Measurements from ENCODE around the gene ETFA. TPM values are rescaled to one million over a fixed set of nuclear protein-coding genes. Genes with fewer than 3 reads are reported as not detected.
"Not testable (repeated sequence)": the region's sequence is repeated elsewhere in the genome, so short reads cannot be mapped to it uniquely, and the experiment has no call there.

ETFA gene
- total and polyA plus RNA-seq, 10 donors, result 49.7 to 98.5 (median 80.5) TPM

- no peak for DNase-seq
- Histone ChIP-seq H3K36me3 (no peaks in the 10 kb centered on the region), H3K27ac (no peak overlapping the region), H3K4me1 (no peaks in the 10 kb centered on the region), H3K4me3 (no peak overlapping the region), H3K9me3 (no peaks in the 10 kb centered on the region), H3K27me3 (replicated peaks in 1 of 7) (peaks cover 0 to 55% (median 5%) of the 10 kb centered on the region in 7 donors)
- 66 to 87% (median 73%) methylated on average over 10 of the region's 10 CpGs for WGBS, 5 donors
- intact Hi-C loops (cut with DNase I; ENCODE audit: low total_unique reads), result no loop called here
- TF ChIP-seq, protein P1, sequence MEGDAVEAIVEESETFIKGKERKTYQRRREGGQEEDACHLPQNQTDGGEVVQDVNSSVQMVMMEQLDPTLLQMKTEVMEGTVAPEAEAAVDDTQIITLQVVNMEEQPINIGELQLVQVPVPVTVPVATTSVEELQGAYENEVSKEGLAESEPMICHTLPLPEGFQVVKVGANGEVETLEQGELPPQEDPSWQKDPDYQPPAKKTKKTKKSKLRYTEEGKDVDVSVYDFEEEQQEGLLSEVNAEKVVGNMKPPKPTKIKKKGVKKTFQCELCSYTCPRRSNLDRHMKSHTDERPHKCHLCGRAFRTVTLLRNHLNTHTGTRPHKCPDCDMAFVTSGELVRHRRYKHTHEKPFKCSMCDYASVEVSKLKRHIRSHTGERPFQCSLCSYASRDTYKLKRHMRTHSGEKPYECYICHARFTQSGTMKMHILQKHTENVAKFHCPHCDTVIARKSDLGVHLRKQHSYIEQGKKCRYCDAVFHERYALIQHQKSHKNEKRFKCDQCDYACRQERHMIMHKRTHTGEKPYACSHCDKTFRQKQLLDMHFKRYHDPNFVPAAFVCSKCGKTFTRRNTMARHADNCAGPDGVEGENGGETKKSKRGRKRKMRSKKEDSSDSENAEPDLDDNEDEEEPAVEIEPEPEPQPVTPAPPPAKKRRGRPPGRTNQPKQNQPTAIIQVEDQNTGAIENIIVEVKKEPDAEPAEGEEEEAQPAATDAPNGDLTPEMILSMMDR (IDR thresholded peaks at IDR 0.05 in 8 of 11, conservative IDR thresholded peaks at IDR 0.05 in 3 of 11), result no peak
- TF ChIP-seq POLR2A (IDR thresholded peaks at IDR 0.05), result no peak
- TF ChIP-seq POLR2AphosphoS5 (IDR thresholded peaks at IDR 0.05), result no peak
These were observed 9.9 kb upstream of the ETFA start for GRCh38 chr15:76321171-76321570.

DNA sequence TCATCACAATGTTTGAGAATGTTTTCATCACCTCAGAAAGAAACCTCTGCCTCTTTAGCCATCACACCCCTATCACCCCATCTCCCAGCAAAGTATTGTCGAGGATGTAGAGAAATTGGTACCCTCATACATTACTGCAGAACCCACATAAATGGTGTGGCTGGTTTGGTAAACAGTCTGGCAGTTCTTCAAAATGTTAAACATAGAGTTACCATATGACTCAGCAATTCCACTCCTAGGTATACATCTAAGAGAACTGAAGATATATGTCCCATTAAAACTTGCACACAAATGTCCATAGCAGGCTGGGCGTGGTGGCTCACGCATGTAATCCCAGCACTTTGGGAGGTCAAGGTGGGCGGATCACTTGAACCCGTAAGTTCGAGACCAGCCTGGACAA, 8.7 kb upstream of the ETFA start:
- peaks cover 0 to 43% (median 3%) of the 10 kb centered on the region in 7 donors for H3K27me3 ChIP-seq (replicated peaks in 1 of 7)

GRCh38 chr15:76313731-76314130, 2.5 kb upstream of the ETFA start:
- no peaks in the 10 kb centered on the region for H3K9me3 ChIP-seq
- H3K27me3 ChIP-seq (replicated peaks in 1 of 7), result no peaks in the 10 kb centered on the region
- WGBS, 5 donors, result 71 to 83% (median 81%) methylated on average over 5 of the region's 5 CpGs
- intact Hi-C loops (cut with DNase I; ENCODE audit: low total_unique reads), result no loop called here
- H3K36me3 ChIP-seq, result no peaks in the 10 kb centered on the region
- H3K27ac ChIP-seq, result no peak overlapping the region
- TF ChIP-seq POLR2A (IDR thresholded peaks at IDR 0.05) (no peak), POLR2AphosphoS5 (IDR thresholded peaks at IDR 0.05) (no peak)
- TF ChIP-seq, protein P1 (IDR thresholded peaks at IDR 0.05 in 8 of 11, conservative IDR thresholded peaks at IDR 0.05 in 3 of 11), result no peak
- peaks cover 12 to 33% (median 20%) of the 10 kb centered on the region in 6 donors for H3K4me1 ChIP-seq
- H3K4me3 ChIP-seq, result no peak overlapping the region
- DNase-seq, result no peak

More for the DNA sequence above, 8.7 kb upstream of the ETFA start:
- no peaks in the 10 kb centered on the region for H3K36me3 ChIP-seq
- WGBS, 5 donors, result 78 to 83% (median 81%) methylated on average over 6 of the region's 6 CpGs
- no peaks in the 10 kb centered on the region for H3K4me1 ChIP-seq
- no peaks in the 10 kb centered on the region for H3K9me3 ChIP-seq
- no peak for DNase-seq
- intact Hi-C loops (cut with DNase I; ENCODE audit: low total_unique reads), result no loop called here
- H3K4me3 ChIP-seq, result no peak overlapping the region
- TF ChIP-seq POLR2AphosphoS5 (IDR thresholded peaks at IDR 0.05) (no peak), POLR2A (IDR thresholded peaks at IDR 0.05) (no peak)
- TF ChIP-seq, protein P1 (IDR thresholded peaks at IDR 0.05 in 8 of 11, conservative IDR thresholded peaks at IDR 0.05 in 3 of 11), result no peak
- no peak overlapping the region for H3K27ac ChIP-seq

DNA sequence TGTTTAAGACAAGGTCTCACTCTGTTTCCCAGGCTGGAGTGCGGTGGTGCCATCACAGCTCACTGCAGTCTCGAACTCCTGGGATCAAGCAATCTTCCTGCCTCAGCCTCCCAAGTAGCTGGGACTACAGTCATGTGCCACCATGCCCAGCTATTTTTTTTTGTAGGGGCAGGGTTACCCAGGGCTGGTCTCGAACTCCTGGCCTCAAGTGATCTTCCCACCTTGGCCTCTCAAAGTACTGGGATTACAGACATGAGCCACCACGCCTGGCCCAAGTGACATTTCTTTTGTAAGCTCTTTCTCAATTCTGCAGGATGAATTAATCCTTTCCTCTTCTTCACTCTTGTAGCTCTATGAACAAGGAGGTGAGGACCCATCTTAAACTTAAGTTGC, 1.9 kb upstream of the ETFA start:
- H3K27ac ChIP-seq, result peak overlapping the region in 3 of 8 donors; percentile 87 to 92 (median 89)
- H3K9me3 ChIP-seq; H3K36me3 ChIP-seq; H3K27me3 ChIP-seq (replicated peaks in 1 of 7); DNase-seq; H3K4me3 ChIP-seq; intact Hi-C loops (cut with DNase I; ENCODE audit: low total_unique reads): not testable (repeated sequence)
- 75 to 88% (median 78%) methylated on average over 4 of the region's 4 CpGs for WGBS, 5 donors
- H3K4me1 ChIP-seq, result peaks cover 12 to 39% (median 21%) of the 10 kb centered on the region in 6 donors
